Measurements from ENCODE around the gene USP13.
"Not testable (repeated sequence)": the region's sequence is repeated elsewhere in the genome, so short reads cannot be mapped to it uniquely, and the experiment has no call there.

The USP13 gene

GRCh38 chr3:179652447-179653095 lies at the start of gene USP13:
USP13 (plus strand) TSS chr3:179653040; CDS start chr3:179653226, 186 bp downstream.
- peak; percentile 42 for DNase-seq

DNA sequence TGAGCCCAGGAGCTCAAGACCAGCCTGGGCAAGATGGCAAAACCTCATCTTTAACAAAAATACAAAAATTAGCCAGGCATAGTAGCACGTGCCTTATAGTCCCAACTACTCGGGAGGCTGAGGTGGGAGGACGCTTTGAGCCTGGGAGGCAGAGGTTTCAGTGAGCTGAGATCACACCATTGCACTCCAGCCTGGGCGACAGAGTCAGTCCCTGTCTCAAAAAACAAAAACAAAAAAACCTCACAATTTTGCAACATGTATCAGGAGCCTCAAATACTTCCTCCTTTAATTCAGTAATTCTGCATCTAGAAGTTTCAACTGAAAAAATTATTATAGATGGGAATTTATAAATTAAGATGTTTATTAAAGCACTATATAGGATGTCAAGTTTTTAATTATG lies 49.5 kb upstream of the USP13 start:
- peak; percentile 16 for DNase-seq

DNA sequence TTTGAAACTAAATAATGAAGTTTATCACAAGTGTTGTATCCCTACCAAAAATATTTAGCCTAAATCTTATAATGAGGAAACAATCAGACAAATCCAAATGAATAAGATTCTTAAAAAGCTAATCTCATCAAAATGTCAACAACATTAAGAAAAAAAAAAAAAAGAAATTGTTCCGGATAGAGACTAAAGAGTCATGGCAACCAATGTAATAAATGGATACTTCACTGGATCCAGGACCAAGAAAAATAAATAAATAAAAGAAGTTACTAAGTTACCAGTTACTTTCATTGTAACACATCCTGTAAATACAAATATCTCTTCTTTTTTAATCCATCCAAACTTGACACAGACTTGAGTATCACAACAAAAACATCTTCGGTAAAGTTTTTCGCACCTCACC lies 49.0 kb upstream of the USP13 start:
- DNase-seq = no peak

GRCh38 chr3:179604321-179605078 lies 48.3 kb upstream of the USP13 start, which contains the start of the genes MRPL47 and NDUFB5:
MRPL47 (minus strand) TSS chr3:179604638; CDS start chr3:179604624, 14 bp downstream.
NDUFB5 (plus strand) TSS chr3:179604794; CDS start chr3:179604816, 22 bp downstream.
- peak; percentile 94 for DNase-seq

GRCh38 chr3:179606534-179607085 lies 46.2 kb upstream of the USP13 start:
- DNase-seq = no peak

DNA sequence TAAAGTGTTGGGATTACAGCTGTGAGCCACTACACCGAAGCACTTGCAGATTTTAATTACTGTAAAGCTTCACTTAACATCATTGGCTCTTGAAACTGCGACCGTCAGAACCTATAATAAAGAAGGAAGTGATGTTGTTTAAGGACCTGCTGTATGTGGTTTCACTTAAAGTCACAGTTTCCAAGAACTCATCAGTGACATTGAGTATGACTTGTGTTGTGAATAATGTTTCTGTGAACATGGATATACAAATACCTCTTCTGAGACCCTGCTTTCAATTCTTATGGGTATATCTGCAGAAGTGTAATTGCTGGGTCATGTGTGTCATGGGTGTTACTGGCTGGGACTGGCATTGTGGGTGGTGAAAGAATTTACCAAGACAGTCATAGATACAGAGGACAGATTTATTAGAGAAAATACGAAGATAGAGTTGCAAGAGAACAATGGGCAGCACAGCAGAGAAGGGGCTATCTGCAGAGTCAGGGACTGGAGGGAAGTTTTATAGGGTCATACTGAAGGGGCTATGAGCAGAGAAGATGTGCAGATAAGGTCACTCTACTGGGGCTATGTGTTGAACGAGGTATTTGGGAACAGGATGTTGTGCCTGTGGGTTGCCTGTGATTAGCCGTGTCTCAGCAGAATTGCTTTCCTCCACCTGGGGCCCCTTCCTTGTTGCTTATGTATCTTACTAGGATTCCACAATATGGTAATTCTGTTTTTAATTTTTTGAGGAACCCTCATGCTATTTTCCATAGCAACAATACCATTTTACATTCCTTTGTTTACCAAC lies 43.7 kb upstream of the USP13 start:
- peak; percentile 64 for DNase-seq

GRCh38 chr3:179610066-179610465 lies 42.8 kb upstream of the USP13 start:
- no peak for DNase-seq

GRCh38 chr3:179613807-179614206 lies 39.0 kb upstream of the USP13 start:
- DNase-seq = no peak

DNA sequence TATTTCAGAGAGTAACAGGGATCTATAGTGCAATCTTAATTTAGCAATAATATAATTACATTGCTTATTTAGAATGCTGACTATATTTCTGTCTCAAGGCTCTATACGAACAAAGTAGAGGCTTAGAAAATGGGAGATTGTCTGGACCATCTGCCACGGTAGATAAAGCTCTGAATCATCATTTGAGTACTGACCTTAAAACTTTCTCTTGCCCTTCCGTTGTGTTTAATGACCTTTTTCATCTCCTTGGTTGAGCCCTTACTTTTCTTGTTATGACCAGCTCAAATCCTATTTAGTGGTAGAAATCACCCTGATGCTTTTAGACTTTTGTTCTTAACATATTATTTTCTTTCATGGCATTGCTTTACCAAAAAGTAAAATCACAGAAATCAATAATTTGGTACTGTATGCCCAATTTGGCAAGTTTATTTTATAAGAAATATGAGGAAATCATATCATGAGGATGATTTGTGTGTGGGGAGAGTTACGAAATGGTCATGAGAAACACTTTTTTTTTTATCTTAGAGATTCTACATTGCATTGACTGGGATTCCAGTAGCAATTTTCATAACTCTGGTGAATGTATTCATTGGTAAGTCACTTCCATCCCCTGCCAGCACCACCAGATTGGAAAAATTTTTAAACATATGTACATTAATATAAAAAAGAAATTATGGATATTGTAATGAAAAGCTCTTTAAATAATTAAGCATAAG lies 37.2 kb upstream of the USP13 start:
- DNase-seq = no peak

DNA sequence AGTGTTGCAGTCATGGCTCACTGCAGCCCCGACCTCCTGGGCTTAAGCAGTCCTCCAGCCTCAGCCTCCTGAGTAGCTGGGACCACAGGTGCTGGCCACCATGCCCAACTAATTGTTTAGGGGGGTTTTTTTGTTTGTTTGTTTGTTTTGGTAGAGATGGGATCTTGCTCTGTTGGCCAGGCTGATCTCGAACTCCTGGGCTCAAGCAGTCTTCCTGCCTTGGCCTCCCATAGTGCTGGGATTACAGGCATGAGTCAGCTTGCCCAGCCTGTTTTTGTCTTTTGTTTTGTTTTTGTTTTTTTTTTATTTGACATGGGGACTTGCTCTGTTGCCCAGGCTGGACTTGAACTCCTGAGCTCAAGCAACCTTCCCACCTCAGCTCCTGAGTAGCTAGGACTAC lies 30.8 kb upstream of the USP13 start:
- DNase-seq = no peak

DNA sequence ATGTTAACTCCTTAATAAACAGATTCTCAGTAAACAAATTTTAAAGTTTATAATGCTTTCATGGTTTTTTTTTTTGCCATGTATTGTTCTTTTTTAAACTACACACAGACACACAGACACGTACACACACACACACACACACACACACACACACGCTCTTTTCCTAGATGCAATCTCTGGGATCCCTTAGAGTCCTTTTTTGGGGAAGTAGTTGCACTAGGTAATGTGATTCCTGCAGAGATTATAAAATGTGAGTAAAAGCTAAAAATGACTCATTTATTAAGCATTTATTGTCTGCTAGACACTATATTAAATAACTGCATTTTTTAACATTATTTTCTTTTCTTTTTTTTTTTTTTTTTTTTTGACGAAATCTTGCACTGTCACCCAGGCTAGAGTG lies 28.4 kb upstream of the USP13 start:
- no peak for DNase-seq

- no peak for DNase-seq
Measured at GRCh38 chr3:179630753-179631451, 21.9 kb upstream of the USP13 start.

DNA sequence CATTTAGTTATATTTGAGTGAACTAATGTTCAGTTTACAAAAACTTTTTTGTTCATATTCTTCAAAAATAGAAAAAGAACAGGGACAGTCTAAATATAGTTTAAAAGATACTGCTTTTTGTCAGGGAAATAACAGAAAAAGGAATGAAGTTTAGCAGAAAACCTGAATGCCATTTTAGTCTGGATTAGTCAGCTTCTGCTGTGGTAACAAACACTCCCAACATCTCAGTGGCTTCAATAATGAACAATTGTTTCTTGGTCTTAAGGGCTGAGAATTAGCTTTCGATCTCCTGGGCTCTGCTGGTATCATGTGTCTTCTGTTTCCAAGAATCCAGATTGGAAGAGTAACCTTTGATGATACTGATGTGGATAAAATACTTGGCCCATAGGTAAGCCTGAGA lies 12.4 kb upstream of the USP13 start:
- no peak for DNase-seq

GRCh38 chr3:179642871-179643270 lies 10.0 kb upstream of the USP13 start:
- no peak for DNase-seq

GRCh38 chr3:179643837-179644236 lies 9.0 kb upstream of the USP13 start:
- not testable (repeated sequence) for DNase-seq

DNA sequence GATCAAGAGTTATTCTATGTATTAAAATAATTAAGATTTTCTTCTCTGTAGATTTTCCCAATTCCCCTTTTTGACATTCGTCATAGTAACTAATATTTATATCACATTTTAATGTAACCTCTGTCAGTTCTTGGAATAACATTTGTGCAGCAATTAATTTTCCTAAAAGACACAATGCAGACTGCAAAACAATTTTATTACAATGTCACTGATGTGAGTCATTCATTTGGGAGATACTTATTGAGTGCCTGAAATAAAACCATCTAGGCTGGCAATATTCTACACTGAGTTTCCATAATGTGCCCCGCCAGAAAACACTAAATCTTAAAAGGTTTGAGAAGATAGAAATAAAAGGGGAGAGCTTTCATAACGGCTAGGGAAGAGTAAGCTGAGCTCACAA lies 6.7 kb upstream of the USP13 start:
- no peak for DNase-seq

DNA sequence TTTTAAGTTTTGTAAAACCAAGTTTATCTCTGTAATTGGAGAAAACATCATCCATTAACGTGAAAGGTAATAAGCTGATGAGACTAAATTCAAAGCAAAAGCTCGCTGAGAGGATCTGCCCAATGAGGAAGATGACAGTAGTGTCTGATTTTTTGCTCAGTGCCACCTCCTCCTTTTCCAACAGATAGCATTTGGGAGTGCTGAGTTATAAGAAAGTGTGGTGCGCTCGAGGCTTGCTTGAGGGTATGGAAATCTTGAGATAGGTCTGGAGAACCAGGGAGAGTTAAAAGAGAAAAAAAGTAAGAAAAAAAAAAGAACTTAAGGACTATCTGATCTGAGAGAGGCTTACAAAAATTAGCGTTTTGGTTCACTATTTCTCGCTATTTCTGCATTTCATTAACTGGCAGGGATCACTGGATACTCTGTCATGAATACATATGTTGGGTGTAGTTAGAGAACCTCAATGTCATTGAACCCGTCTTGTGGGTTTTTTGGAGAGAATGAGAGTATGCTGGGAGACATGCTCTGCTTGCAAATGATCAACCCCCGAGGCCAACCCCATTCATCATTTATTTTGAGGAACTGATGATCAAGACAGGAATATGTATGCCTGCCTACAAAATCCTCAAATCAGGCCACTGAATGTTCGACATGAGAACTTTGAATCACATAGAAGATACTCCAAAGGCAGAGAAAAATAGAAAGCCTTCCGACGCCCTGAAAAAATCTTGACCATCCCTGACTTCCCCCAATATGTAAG lies 973 bp upstream of the USP13 start:
- DNase-seq = no peak

- DNase-seq = peak; percentile 62
Measured at GRCh38 chr3:179653096-179653797, 407 bp downstream of the USP13 start.

DNA sequence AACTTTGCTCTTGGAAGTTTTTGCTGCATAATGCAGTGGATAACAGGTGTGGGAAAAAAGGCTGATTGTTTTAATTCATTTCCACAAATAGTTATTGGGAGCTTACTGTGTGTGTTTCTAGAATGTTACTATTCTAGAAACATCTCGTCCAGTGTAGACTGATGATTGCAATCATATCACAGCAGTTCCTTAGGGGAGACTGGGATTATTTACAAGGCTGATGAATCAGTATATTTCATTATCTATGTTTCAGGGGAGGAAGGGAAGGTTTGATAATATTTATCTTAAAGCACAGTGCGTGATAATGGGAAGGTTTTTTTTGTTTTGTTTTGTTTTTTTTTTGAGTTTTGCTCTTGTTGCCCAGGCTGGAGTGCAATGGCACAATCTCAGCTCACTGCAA lies 2.4 kb downstream of the USP13 start:
- DNase-seq = no peak

- no peak for DNase-seq
Measured at GRCh38 chr3:179658606-179659005, 5.8 kb downstream of the USP13 start.
